B cell (primary cell): ENCODE results near the gene PIWIL4.

ENCODE experiments used
- CTCF ChIP-seq: fragments of 200-600 bp; IDR thresholded peaks from one replicate; pipeline ENCODE4 v1.8.0; 2022; ENCODE audit warnings: antibody characterized with exemption, mild to moderate bottlenecking
- EZH2 ChIP-seq: IDR thresholded peaks from 2 replicates; pipeline ENCODE4 v1.6.1; 2012; ENCODE audit warnings: borderline replicate concordance, low read depth, mild to moderate bottlenecking, moderate library complexity, low read length; ENCODE audit not compliant: insufficient read depth, poor library complexity, severe bottlenecking

- TF ChIP-seq EZH2 (no peak), CTCF (no peak)
Observed at GRCh38 chr11:94518300-94518699, 48.9 kb upstream of the PIWIL4 start.
